Ectodermal cell (in vitro differentiated cells): ENCODE data around the gene TTC19.
"Not testable (repeated sequence)": the region's sequence is repeated elsewhere in the genome, so short reads cannot be mapped to it uniquely, and the experiment has no call there.

Experiments used
- H3K27ac ChIP-seq: 2 replicates; pipeline ENCODE4 v1.7.0; 2013; ENCODE audit warnings: mild to moderate bottlenecking, low read depth, low read length; ENCODE audit not compliant: insufficient read depth, poor library complexity, severe bottlenecking
- H3K27me3 ChIP-seq: 2 replicates; pipeline ENCODE4 v1.7.0; 2013; ENCODE audit warnings: mild to moderate bottlenecking, low read length; ENCODE audit not compliant: insufficient read depth, control insufficient read depth, poor library complexity, severe bottlenecking
- H3K36me3 ChIP-seq: one replicate; pipeline ENCODE4 v1.7.0; 2013; ENCODE audit warnings: low read length; ENCODE audit not compliant: control insufficient read depth, insufficient read depth
- H3K4me1 ChIP-seq: one replicate; pipeline ENCODE4 v1.7.0; 2013; ENCODE audit warnings: low read length; ENCODE audit not compliant: control insufficient read depth, insufficient read depth
- H3K4me3 ChIP-seq: 2 replicates; pipeline ENCODE4 v1.7.0; 2013; ENCODE audit warnings: low read depth, low read length, control low read depth; ENCODE audit not compliant: insufficient read depth
- H3K9me3 ChIP-seq: 2 replicates; pipeline ENCODE4 v1.7.0; 2013; ENCODE audit warnings: mild to moderate bottlenecking, low read length, moderate library complexity; ENCODE audit not compliant: control insufficient read depth
- WGBS, 2 experiments: methylation state at CpG; one replicate each; pipeline ENCODE4 v1.1.7; 2013; ENCODE audit warnings: missing lambda C conversion rate in 2 of 2; 5-methylcytosine and 5-hydroxymethylcytosine counted together

The TTC19 gene

DNA sequence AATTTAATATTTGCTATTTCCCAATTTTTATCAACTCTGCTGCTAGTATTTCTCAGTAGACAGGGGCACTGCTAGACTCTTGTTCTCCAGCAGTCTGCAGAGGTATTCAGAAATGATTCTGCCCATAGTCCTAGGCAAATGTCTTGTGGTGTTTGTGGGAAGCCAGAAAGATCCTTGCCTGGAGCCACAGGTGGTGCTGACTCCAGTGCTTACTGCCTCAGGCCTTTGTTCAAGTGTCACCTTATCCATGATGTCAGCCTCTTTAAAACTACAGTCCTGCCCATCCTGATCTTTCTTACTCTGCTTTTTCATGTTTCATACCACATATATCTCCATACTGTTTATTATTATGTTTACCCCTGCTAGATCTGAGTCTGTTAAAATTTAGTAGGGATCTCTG lies 26.6 kb upstream of the TTC19 start:
- no peaks in the 10 kb centered on the region for H3K4me1 ChIP-seq
- H3K27ac ChIP-seq: no peak overlapping the region
- no peak overlapping the region for H3K4me3 ChIP-seq
- no peaks in the 10 kb centered on the region for H3K27me3 ChIP-seq
- H3K9me3 ChIP-seq: no peaks in the 10 kb centered on the region
- peaks cover 5% of the 10 kb centered on the region for H3K36me3 ChIP-seq

GRCh38 chr17:15973834-15974233 lies 25.8 kb upstream of the TTC19 start:
- H3K4me1 ChIP-seq: no peaks in the 10 kb centered on the region
- peaks cover 11% of the 10 kb centered on the region for H3K36me3 ChIP-seq
- 93 to 94% methylated on average over 6 of the region's 6 CpGs for WGBS, 2 experiments

DNA sequence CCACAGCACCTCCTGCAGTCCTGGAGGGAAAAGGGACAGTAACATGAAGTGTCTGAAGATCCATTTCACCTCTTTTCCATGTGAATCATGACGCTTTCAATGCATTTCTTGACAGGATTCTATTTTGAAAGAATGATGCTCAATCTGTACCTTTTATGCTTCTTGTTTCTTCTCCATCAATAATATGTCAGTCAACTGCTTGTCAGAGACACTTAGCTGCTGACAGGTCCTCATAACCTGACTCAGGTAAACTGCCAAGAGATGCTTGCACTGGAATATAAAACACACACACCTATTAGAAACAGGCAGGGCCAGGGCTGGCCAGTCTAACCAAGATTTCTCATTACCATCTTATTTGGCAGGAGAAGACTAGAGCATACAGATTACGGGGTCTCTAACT lies 21.7 kb upstream of the TTC19 start:
- 90 to 92% methylated on average over 2 of the region's 2 CpGs for WGBS, 2 experiments
- peaks cover 32% of the 10 kb centered on the region for H3K36me3 ChIP-seq

More at GRCh38 chr17:15973834-15974233, 25.8 kb upstream of the TTC19 start:
- Histone ChIP-seq H3K27me3 (no peaks in the 10 kb centered on the region), H3K27ac (no peak overlapping the region), H3K4me3 (no peak overlapping the region), H3K9me3 (no peaks in the 10 kb centered on the region)

GRCh38 chr17:15978606-15979005 lies 21.0 kb upstream of the TTC19 start:
- WGBS, 2 experiments: 89 to 93% methylated on average over 1 of the region's 1 CpG
- Histone ChIP-seq H3K27ac (no peak overlapping the region), H3K27me3 (no peaks in the 10 kb centered on the region), H3K4me1 (no peaks in the 10 kb centered on the region), H3K36me3 (peaks cover 36% of the 10 kb centered on the region), H3K4me3 (no peak overlapping the region), H3K9me3 (no peaks in the 10 kb centered on the region)

More for the DNA sequence above, 21.7 kb upstream of the TTC19 start:
- Histone ChIP-seq H3K9me3 (no peaks in the 10 kb centered on the region), H3K27me3 (no peaks in the 10 kb centered on the region), H3K4me1 (no peaks in the 10 kb centered on the region), H3K27ac (no peak overlapping the region), H3K4me3 (no peak overlapping the region)

- H3K27ac ChIP-seq, H3K4me3 ChIP-seq, H3K9me3 ChIP-seq, H3K4me1 ChIP-seq, H3K27me3 ChIP-seq: not testable (repeated sequence)
- WGBS, 2 experiments: no CpG with 5 or more reads among the region's 4 CpGs
- H3K36me3 ChIP-seq: peaks cover 36% of the 10 kb centered on the region
Measured at GRCh38 chr17:15979013-15979412, 20.6 kb upstream of the TTC19 start.

DNA sequence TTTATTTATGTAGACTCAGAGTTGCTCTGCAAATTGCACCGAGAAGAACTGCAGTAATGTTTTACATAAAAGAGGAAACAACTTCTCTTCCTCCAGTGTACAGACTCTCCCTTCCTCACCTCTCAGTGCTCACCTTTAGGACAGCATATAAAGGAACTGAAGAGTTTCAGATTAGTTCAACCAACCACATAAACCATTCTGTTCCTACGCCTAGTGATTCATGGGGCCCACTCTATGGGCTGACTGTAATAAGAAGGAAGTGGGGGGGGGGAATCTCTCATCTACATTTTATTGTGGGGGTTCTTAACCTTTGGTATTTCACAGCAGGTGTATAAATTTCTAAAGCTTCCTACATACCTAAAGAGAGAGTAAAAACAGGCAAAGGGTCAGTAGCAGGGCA lies 18.4 kb upstream of the TTC19 start:
- Histone ChIP-seq H3K4me1 (no peaks in the 10 kb centered on the region), H3K27me3 (no peaks in the 10 kb centered on the region), H3K4me3 (no peak overlapping the region), H3K36me3 (peaks cover 42% of the 10 kb centered on the region), H3K9me3 (no peaks in the 10 kb centered on the region), H3K27ac (no peak overlapping the region)
- 43 to 93% methylated on average over 1 of the region's 2 CpGs for WGBS, 2 experiments

DNA sequence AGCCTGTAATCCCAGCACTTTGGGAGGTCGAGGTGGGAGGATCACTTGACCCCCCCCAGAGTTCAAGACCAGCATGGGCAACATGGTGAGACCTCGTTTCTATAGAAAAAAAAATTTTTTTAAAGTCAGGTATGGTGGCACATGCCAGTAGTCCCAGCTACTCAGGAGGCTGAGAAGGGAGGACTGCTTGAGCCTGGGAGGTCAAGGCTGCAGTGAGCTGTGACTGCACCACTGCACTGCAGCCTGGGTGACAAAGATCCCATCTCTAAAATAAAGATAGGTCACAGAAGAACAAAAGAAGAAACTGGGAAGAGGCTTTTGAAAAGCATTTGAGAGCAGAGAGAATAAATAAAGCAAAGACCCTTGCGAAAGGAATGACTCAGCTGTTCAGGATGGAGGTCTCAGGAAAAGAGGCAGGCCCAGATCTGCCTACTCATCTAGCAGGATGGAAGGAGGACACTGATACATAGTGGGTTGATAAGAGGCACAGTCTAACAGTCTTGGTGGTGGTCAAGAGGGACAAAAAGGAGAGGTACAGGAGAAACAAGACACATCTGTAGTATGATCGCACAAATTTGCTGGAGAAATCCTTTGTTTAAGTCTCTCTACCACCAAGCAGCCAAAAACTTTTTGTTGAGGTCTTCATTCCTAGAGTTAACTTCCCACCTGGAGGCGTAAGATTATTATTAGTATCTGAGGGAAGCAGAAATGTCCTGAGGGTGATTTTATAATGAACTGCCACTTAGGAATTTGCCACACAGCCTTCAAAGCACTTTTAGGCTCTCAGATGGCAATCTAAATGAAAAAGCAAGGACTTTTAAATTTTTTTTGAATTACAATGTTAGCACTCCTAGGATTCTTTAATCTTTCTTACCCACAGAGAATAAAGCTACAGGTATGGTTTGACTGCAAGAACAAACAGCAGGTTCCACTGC lies 17.7 kb upstream of the TTC19 start:
- no peak overlapping the region for H3K27ac ChIP-seq
- no peaks in the 10 kb centered on the region for H3K9me3 ChIP-seq
- H3K27me3 ChIP-seq: no peaks in the 10 kb centered on the region
- 89 to 90% methylated on average over 5 of the region's 5 CpGs for WGBS, 2 experiments
- no peak overlapping the region for H3K4me3 ChIP-seq
- peaks cover 42% of the 10 kb centered on the region for H3K36me3 ChIP-seq
- no peaks in the 10 kb centered on the region for H3K4me1 ChIP-seq

- peaks cover 7% of the 10 kb centered on the region for H3K36me3 ChIP-seq
- whole genome bisulfite sequencing, 2 experiments: 83 to 86% methylated on average over 6 of the region's 6 CpGs
- H3K27ac ChIP-seq: no peak overlapping the region
- H3K9me3 ChIP-seq: no peaks in the 10 kb centered on the region
- H3K27me3 ChIP-seq: no peaks in the 10 kb centered on the region
- H3K4me1 ChIP-seq: no peaks in the 10 kb centered on the region
- H3K4me3 ChIP-seq: no peak overlapping the region
Measured at GRCh38 chr17:15996322-15996721, 3.3 kb upstream of the TTC19 start.

DNA sequence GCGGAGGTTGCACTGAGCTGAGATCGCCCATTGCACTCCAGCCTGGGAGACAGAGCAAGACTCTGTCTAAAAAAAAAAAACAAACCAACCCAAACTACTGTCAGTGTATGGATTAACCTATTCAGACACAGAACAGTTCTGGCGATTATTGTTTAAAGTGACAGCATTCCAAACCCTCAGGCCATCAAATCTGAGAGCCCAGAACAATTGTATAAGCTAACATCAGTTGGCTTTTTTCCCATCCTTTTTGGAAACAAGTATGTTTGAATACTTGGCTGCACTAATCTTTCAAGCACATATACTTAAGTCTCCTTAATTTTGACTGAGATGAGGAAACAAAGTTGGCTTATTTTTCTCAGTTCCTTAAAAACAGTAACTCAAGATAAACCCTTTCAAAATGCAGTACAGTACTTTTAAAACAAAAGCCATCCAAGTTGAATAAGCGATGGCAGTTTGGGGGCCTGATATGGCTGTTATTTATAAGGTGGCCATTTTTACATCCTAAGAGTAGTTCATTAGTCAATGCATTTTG lies 1.5 kb upstream of the TTC19 start:
- WGBS, 2 experiments: 92 to 93% methylated on average over 4 of the region's 4 CpGs
- Histone ChIP-seq H3K4me1 (no peaks in the 10 kb centered on the region), H3K27ac (no peak overlapping the region), H3K9me3 (no peaks in the 10 kb centered on the region), H3K36me3 (peaks cover 20% of the 10 kb centered on the region), H3K27me3 (no peaks in the 10 kb centered on the region), H3K4me3 (no peak overlapping the region)

GRCh38 chr17:15999974-16000827 lies 577 bp downstream of the TTC19 start:
- Histone ChIP-seq H3K27me3 (no peaks in the 10 kb centered on the region), H3K27ac (peak overlapping the region; percentile 93), H3K9me3 (no peaks in the 10 kb centered on the region), H3K4me1 (no peaks in the 10 kb centered on the region), H3K4me3 (peak overlapping the region; percentile 87), H3K36me3 (peaks cover 38% of the 10 kb centered on the region)
- WGBS, 2 experiments: 1% methylated on average over 64 of the region's 64 CpGs
